Activated CD8-positive, alpha-beta memory T cell treated with anti-CD3 and anti-CD28 coated beads, Interleukin-2, amount 50 U/mL, for 1 hour (primary cell): ENCODE data around the gene TCAP.
"Not testable (repeated sequence)": the region's sequence is repeated elsewhere in the genome, so short reads cannot be mapped to it uniquely, and the experiment has no call there.

Experiments used
- DNase-seq: peaks from one replicate; pipeline ENCODE4 v3.0.0-alpha.2; 2020; ENCODE audit errors: extremely low read depth

Gene TCAP

GRCh38 chr17:39704821-39705551, 39.8 kb downstream of the TCAP start:
- DNase-seq, result no peak

GRCh38 chr17:39705786-39706348, 40.7 kb downstream of the TCAP start:
- no peak for DNase-seq

DNA sequence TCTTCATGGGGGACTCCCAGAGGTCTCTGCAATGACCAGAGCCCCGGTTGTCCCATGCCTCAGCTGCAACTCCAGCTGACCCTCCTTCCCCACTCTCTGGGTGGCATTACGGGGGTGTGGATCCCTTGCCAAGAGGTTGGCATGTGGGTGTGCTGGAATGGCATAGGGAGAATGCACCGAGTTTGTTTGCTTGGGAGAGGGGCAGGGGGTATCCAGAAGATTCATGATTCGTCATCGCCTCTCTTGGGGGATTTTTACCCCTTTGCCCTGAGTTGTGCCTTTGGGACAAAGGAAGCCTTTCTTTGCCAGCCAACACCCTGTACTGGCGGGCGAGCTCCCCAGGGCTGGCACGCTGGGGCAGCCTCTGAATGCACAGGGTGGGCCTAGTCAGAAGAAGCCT, 41.2 kb downstream of the TCAP start:
- no peak for DNase-seq

- DNase-seq, result no peak
These were observed 41.8 kb downstream of the TCAP start for GRCh38 chr17:39706921-39707337.

GRCh38 chr17:39709319-39709997, 44.3 kb downstream of the TCAP start:
- DNase-seq, result no peak

- no peak for DNase-seq
These were observed 45.1 kb downstream of the TCAP start for GRCh38 chr17:39709998-39710964.

- not testable (repeated sequence) for DNase-seq
These were observed 45.9 kb downstream of the TCAP start for GRCh38 chr17:39711071-39711470.

GRCh38 chr17:39711851-39712250, 46.7 kb downstream of the TCAP start:
- no peak for DNase-seq

DNA sequence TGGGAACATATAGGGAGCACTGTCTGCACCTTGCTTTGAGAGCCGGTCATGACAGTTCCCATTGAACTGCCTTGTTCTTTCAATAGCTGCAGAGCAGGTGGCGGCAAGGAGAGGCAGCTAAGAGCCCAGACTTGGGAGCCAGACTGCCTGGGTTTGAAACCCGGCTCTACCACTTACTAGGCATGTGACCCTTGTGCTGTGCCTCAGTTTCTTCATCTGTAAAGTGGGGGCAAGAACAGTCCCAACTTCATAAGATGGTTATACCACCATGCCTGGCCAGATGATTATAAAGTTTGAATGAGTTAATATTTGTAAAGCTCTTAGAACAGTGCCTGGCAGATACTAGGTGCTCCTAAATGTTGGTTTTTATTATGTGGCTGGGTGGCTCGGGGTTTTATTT, 49.1 kb downstream of the TCAP start:
- DNase-seq, result no peak

DNA sequence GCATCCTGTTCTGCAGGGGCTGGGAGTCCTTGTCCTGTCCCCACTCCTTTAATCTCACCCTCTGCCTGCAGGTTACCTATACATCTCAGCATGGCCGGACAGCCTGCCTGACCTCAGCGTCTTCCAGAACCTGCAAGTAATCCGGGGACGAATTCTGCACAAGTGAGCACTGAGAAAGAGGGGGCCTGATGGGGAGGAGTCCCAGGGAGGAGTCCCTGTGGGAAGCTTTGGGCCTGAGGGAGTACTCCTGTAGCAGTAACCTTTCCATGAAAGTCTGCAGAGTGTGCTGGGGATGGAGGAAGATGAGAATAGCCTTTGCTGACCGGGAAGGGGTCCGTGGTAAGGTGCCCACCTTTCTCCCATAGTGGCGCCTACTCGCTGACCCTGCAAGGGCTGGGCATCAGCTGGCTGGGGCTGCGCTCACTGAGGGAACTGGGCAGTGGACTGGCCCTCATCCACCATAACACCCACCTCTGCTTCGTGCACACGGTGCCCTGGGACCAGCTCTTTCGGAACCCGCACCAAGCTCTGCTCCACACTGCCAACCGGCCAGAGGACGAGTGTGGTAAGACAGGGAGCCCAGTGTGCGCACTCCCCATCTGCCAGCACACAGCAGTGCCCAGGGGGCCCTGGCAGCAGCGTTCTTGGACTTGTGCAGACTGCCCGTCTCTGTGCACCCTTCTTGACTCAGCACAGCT, 50.4 kb downstream of the TCAP start:
- DNase-seq, result no peak
